Keratinocyte (primary cell): Measurements from ENCODE around the gene CPNE1. TPM values are rescaled to one million over a fixed set of nuclear protein-coding genes. Genes with fewer than 3 reads are reported as not detected.

Experiments used
- DNase-seq: peaks from one replicate; pipeline ENCODE4 v3.0.0-alpha.2; 2011; ENCODE audit warnings: low read depth, missing footprints, low spot score
- FAIRE-seq: peaks from 2 replicates; lab custom pipeline; 2011; peaks lifted over from hg19 to GRCh38; lab: Jason Lieb, UNC
- H2AFZ ChIP-seq: 2 replicates; pipeline ENCODE4 v1.6.0; 2012; ENCODE audit warnings: low read length, control low read depth, inconsistent platforms; ENCODE audit not compliant: control insufficient read depth
- H3K27ac ChIP-seq: 2 replicates; pipeline ENCODE4 v1.5.1; 2011; ENCODE audit warnings: low read length; ENCODE audit not compliant: control insufficient read depth, insufficient read depth
- H3K27me3 ChIP-seq: 3 replicates; pipeline ENCODE4 v1.6.0; 2011; ENCODE audit warnings: low read length; ENCODE audit not compliant: control insufficient read depth, insufficient read depth; ENCODE audit errors: extremely low read depth
- H3K36me3 ChIP-seq, 2 experiments: 2 replicates in 1 of 2; 3 replicates in 1 of 2; pipeline ENCODE4 v1.5.1; 2011; ENCODE audit warnings: low read length in 2 of 2, mild to moderate bottlenecking in 1 of 2; ENCODE audit not compliant: control insufficient read depth in 2 of 2, insufficient read depth in 2 of 2; ENCODE audit errors: extremely low read depth in 1 of 2
- H3K4me1 ChIP-seq: 3 replicates; pipeline ENCODE4 v1.5.1; 2011; ENCODE audit warnings: low read length; ENCODE audit not compliant: control insufficient read depth, insufficient read depth; ENCODE audit errors: extremely low read depth
- H3K4me2 ChIP-seq: 3 replicates; pipeline ENCODE4 v1.6.0; 2011; ENCODE audit warnings: low read depth, low read length; ENCODE audit not compliant: control insufficient read depth, insufficient read depth; ENCODE audit errors: extremely low read depth
- H3K4me3 ChIP-seq, 3 experiments: fragments of 200-600 bp in 1 of 3; sonication (generic) in 1 of 3; 2 replicates in 2 of 3; 3 replicates in 1 of 3; pipeline ENCODE4 v1.5.1; 2011 to 2016; ENCODE audit warnings: low read length in 3 of 3, mild to moderate bottlenecking in 3 of 3, control low read depth in 2 of 3, inconsistent platforms in 1 of 3, low read depth in 1 of 3, mixed read lengths in 1 of 3, mixed run types in 1 of 3, moderate library complexity in 1 of 3; ENCODE audit not compliant: control insufficient read depth in 2 of 3, insufficient read depth in 2 of 3; ENCODE audit errors: extremely low read depth in 1 of 3
- H3K79me2 ChIP-seq: 2 replicates; pipeline ENCODE4 v1.6.0; 2012; ENCODE audit warnings: low read length; ENCODE audit not compliant: control insufficient read depth, insufficient read depth
- H3K9ac ChIP-seq: 3 replicates; pipeline ENCODE4 v1.6.0; 2011; ENCODE audit warnings: low read length; ENCODE audit not compliant: control insufficient read depth, insufficient read depth; ENCODE audit errors: extremely low read depth
- H3K9me1 ChIP-seq: 3 replicates; pipeline ENCODE4 v1.6.0; 2011; ENCODE audit warnings: low read length; ENCODE audit not compliant: control insufficient read depth, insufficient read depth; ENCODE audit errors: extremely low read depth
- H3K9me3 ChIP-seq: 2 replicates; pipeline ENCODE4 v1.5.1; 2012; ENCODE audit warnings: low read depth, low read length; ENCODE audit not compliant: control insufficient read depth
- H4K20me1 ChIP-seq: 3 replicates; pipeline ENCODE4 v1.6.0; 2011; ENCODE audit warnings: low read length; ENCODE audit not compliant: control insufficient read depth, insufficient read depth; ENCODE audit errors: extremely low read depth
- EZH2 ChIP-seq: IDR thresholded peaks from one replicate; pipeline ENCODE4 v1.6.1; 2012; ENCODE audit warnings: inconsistent platforms, mild to moderate bottlenecking, low read length, moderate library complexity
- dilution Hi-C: fragments of 300-500 bp; cut with MboI; formaldehyde crosslinking; loops from one replicate; pipeline ENCODE4 v1.7.0; 2020; ENCODE audit warnings: low sequenced_read_pairs; ENCODE audit not compliant: extremely low pct_ligation_motif_present
- polyA plus RNA-seq, 5 experiments: library from polyadenylated mRNA; depleted of rRNA in 3 of 5; stranded (reverse) in 3 of 5; stranded (forward) in 1 of 5; unstranded in 1 of 5; fragments of >200 nt; gene quantifications; 1 replicate in 1 of 5; 2 replicates in 3 of 5; 3 replicates in 1 of 5; pipeline versions ENCODE4 v1.2.1 to v1.2.3, GENCODE V29; 2011 to 2012; ENCODE audit warnings: missing spikeins in 2 of 5, low read depth in 1 of 5, low replicate concordance in 1 of 5
- TF ChIP-seq, protein P1 (sequence below), 3 experiments: IDR thresholded peaks in 1 of 3; conservative IDR thresholded peaks in 1 of 3; optimal IDR thresholded peaks in 1 of 3; 2 replicates in 2 of 3; 3 replicates in 1 of 3; pipeline versions ENCODE3 to v1.5.1; 2011; ENCODE audit warnings: low read length in 3 of 3, mild to moderate bottlenecking in 3 of 3, moderate library complexity in 2 of 3, control low read depth in 1 of 3, inconsistent platforms in 1 of 3; ENCODE audit not compliant: insufficient read depth in 2 of 3; ENCODE audit errors: extremely low read depth in 1 of 3

The CPNE1 gene
- polyA plus RNA-seq, 1 donor (not counting 4 experiments of a cell fraction or from before 2014, with no cell fraction given), result 111 TPM

DNA sequence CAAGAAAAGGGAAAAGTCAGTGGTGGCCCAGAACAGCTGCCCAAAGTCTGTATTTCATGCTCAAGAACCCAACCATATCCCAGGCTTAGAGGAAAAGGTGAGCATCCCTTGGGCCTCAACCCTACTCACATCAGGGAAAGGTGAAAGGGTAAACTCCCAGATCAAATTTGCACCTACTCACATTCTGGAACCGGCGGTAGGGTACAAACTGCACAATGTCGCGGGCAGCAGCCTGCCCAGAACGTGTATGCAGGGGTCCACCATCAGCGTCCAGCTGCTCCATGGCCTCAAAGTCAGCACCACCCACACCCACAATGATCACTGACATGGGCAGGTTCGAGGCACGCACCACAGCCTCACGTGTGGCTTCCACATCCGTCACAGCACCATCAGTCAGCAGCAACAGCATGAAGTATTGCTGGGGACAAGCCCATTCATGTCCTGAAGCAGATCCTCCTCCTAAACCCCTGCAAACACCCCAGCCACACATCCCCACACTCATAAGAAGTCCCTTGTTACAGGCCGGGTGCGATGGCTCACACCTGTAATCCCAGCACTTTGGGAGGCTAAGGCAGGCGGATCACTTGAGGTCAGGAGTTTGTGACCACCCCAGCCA is 38.2 kb downstream of the CPNE1 start:
- Histone ChIP-seq H3K27ac (no peak overlapping the region), H4K20me1 (no peaks in the 10 kb centered on the region), H2AFZ (no peak overlapping the region), H3K36me3 (peaks cover 28 to 33% of the 10 kb centered on the region in 2 experiments), H3K4me3 (no peak overlapping the region), H3K9me1 (no peaks in the 10 kb centered on the region), H3K4me2 (no peak overlapping the region), H3K27me3 (no peaks in the 10 kb centered on the region), H3K79me2 (no peaks in the 10 kb centered on the region), H3K9ac (no peak overlapping the region), H3K4me1 (peaks cover 9% of the 10 kb centered on the region), H3K9me3 (no peaks in the 10 kb centered on the region)
- dilution Hi-C loops, result no loop called here
- FAIRE-seq, result peak; percentile 9
- TF ChIP-seq, protein P1, sequence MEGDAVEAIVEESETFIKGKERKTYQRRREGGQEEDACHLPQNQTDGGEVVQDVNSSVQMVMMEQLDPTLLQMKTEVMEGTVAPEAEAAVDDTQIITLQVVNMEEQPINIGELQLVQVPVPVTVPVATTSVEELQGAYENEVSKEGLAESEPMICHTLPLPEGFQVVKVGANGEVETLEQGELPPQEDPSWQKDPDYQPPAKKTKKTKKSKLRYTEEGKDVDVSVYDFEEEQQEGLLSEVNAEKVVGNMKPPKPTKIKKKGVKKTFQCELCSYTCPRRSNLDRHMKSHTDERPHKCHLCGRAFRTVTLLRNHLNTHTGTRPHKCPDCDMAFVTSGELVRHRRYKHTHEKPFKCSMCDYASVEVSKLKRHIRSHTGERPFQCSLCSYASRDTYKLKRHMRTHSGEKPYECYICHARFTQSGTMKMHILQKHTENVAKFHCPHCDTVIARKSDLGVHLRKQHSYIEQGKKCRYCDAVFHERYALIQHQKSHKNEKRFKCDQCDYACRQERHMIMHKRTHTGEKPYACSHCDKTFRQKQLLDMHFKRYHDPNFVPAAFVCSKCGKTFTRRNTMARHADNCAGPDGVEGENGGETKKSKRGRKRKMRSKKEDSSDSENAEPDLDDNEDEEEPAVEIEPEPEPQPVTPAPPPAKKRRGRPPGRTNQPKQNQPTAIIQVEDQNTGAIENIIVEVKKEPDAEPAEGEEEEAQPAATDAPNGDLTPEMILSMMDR (optimal IDR thresholded peaks at IDR 0.05 in 1 of 3, IDR thresholded peaks at IDR 0.05 in 1 of 3, conservative IDR thresholded peaks at IDR 0.05 in 1 of 3; ENCODE audit: extremely low read depth in 1 of 3, insufficient read depth in 2 of 3, low read length in 3 of 3), result no peak
- no peak for TF ChIP-seq EZH2
- no peak for DNase-seq

DNA sequence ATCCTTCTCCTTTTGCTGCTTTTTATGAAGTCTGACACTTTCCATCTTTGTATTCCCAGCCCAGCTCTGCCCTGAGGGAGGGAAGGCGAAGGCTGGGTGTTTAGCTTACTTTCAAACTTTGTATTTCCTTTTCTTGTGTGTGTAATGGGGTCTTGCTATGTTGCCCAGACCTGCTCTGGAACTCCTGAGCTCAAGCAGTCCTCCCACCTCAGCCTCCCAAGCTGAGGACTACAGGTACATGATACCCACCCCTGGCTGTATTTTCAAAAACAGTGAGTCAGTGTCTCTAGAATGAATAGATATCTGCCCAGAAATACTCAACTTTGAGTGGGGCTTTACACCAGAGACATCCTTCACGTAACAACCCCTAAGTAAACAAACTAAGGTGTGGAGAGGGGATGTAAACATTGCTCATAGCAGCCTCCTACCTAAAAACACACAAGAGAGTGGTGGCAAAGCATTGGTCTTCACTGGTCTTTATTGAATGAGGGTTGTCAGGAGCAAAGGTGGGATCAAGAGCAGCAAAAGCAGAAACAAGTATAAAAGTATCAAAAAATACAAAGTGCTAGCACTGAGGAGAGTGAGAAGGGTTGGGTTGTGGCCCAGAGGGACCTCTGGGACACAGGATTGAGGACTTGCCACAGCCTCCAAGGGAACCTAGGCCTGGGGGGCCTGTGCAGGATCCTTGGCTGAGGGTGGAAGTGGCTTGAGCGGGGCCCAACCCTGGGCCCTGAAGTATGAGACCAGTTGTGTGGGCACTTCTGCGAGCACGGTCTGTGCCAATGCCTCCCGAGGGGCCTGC is 38.9 kb downstream of the CPNE1 start:
- H3K27ac ChIP-seq, result no peak overlapping the region
- no peak overlapping the region for H3K4me3 ChIP-seq
- H3K79me2 ChIP-seq, result no peaks in the 10 kb centered on the region
- FAIRE-seq (no peak), DNase-seq (no peak)
- dilution Hi-C loops, result no loop called here
- no peak overlapping the region for H3K4me2 ChIP-seq
- H3K36me3 ChIP-seq, result peaks cover 22 to 26% of the 10 kb centered on the region in 2 experiments
- H3K27me3 ChIP-seq, result no peaks in the 10 kb centered on the region
- H3K9ac ChIP-seq, result no peak overlapping the region
- no peaks in the 10 kb centered on the region for H3K9me1 ChIP-seq
- no peaks in the 10 kb centered on the region for H4K20me1 ChIP-seq
- TF ChIP-seq, protein P1 (optimal IDR thresholded peaks at IDR 0.05 in 1 of 3, IDR thresholded peaks at IDR 0.05 in 1 of 3, conservative IDR thresholded peaks at IDR 0.05 in 1 of 3; ENCODE audit: extremely low read depth in 1 of 3, insufficient read depth in 2 of 3, low read length in 3 of 3), result no peak
- TF ChIP-seq EZH2, result no peak
- no peak overlapping the region for H2AFZ ChIP-seq
- peaks cover 9% of the 10 kb centered on the region for H3K4me1 ChIP-seq
- no peaks in the 10 kb centered on the region for H3K9me3 ChIP-seq
